NCI-H1436 (cell line): ENCODE measurements around the gene BICC1.

Source experiments
- DNase-seq: peaks from one replicate; lab custom pipeline; 2025; lab: John Stamatoyannopoulos, UW

BICC1 gene

DNA sequence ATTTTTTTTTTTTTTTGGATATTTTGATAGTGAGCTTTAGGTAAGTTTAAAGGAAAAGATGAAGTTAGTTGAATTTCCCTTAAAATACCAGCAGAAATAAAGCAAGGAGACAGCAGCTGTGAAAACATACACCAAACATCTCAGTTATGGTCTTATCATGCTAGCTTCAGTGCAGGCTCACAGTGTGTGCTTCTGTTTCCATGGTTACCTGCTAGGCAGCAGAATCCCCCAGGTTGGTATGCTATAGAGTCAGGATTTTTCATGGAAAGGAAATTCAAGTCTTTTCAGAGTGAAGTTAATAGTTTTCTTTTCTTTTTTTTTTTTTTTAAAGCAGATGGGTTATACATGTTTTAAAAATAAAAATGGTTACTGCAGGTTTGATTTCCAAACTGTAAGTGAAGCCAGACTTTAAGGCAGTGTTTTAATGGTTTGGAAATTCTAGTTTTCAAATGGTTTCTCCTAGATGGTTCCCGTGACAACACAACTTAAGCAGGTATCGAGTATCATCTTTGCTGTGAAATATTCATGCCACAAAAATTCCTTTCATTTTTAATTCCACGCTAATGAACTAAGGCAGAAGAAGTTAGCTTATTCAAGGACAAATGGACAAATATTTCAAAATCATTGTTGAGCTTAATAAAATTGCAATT lies 230.9 kb downstream of the BICC1 start:
- DNase-seq = no peak

DNA sequence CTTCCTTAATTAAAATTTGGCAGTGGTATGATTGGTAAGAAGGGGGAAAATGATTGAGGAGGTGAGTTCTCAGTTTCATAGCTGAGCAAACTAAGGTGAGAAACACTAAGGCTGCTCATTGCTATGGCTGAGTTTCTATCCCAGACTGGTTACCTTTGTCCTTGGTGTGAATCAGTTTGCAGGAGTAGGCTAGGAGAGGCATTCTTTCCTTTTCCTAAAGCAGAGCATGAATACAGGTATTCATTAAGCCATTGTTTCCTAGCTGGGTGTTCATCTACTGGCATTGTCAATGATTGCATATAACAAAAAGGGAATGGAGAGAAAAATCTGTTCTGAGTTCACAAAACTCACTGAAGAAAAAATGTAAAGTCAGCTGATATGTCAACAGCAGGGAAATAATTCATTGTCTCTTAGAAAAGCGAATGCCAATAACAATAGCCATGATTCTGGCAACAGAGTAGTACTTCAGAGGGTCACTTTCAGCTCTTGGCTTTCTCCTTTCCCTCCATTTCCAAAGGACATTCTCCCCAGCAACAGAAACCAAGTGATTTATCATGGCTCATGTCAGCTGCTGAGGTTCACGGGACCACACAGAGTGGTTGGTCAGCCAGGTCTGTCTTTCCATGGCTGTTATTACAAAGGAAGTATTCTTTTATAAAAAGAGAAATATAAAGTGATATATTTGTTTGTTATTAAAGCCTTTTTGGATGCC lies 234.0 kb downstream of the BICC1 start:
- no peak for DNase-seq

DNA sequence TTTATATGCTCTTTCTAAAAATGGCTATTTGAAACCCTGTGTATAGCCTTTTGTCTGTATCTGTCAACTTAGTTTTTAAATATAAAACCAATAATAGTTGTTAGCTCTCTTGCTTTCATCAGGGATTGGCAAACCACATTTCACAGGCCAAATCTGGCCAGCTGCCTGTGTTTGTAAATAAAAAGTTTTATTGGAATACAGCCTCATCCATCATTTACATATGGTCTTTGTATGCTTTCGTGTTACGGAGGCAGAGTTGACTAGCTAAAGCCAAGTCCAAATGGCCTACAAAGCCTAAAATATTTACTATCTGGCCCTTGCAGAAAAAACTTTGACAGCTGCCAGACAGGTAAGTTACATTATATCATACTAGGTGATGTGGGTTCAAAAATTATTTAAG lies 235.0 kb downstream of the BICC1 start:
- DNase-seq = no peak

DNA sequence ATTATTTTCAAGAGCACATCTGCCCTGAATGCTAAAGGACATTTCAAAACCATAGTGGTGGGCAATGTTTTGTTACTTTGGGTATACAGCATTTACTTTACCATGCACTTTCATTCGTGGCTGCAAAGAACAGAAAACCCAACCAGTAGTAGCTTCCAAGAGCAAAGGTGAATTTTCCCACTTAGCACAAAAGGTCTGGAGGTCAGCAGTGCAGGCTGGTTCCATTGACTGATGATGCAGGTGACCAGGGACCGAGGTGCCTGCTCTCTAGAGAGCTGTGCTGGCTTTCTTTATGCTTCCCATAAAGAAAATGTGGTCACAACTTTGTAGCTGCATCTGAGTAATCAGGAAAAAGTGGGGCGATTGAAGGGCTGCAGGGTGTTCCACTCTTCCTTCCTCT lies 240.0 kb downstream of the BICC1 start:
- no peak for DNase-seq

DNA sequence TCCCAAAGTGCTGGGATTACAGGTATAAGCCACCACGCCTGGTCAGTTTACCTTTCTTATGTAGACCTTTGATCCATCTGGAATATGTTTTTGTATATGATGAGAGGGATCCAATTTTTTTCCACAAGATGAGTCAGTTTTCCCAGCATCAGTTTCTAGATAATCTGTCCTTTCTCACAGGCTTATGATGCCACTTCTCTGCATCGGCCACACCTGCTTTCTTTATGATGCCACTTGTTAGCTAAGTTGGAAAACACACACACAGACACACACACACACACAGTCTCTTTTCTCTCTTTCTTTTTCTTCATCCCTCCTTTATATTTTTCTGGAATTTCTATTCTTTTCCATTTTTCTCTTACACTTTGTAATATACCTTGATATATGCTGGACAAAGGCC lies 240.8 kb downstream of the BICC1 start:
- DNase-seq = no peak

DNA sequence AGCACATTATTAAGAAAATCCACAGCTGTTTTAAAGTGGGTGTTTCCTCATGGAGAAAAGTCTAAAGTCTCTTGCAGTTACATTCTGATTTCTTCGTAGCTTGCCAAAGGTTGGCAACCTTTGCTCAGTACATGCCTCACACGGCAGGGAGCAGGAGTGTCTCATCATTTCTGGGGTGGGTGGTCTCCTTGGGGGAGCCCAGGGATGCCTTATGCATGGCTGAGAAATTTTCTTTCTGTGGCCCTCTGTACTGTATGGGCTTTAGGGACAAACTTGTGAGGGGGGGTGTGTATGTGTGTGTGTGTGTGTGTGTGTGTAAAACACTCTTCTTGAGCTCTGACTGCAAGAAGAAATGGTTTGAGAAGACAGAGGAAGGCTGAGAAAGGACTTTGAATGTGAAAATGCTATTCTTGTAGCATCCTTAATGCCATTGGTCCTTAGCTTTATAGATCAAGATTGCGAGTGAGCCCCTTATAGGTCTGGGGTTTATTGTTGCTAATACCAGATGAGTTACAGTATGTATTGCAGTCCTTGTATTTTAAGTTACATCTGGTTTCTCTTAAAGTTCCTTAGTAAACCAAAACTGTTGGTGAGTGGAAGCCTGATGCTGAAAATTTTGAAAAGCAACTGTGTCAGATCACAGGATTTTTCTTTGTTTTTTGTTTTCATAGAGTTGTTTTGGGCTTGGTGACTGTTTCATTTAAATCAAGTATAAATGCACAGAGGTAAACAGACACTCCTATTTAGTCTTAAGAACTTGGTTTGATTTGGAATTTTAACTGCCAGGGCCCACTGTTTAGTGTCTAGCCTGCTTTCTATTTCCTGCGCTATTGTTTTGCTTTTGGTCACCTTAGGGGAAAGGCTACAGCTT lies 242.0 kb downstream of the BICC1 start:
- no peak for DNase-seq

DNA sequence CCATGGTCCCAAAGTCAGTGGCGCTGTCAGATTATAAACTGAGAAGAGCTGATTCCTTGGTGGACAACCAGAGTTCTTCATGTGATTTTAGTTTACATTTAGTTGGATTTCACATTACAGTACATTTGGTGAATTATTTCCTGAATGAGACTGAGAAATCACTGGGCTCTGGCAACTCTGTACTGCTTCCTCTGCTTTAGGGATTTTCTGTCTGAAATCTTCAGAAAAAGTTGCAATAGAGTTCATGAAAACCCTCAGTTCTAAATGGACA lies 242.6 kb downstream of the BICC1 start:
- no peak for DNase-seq

DNA sequence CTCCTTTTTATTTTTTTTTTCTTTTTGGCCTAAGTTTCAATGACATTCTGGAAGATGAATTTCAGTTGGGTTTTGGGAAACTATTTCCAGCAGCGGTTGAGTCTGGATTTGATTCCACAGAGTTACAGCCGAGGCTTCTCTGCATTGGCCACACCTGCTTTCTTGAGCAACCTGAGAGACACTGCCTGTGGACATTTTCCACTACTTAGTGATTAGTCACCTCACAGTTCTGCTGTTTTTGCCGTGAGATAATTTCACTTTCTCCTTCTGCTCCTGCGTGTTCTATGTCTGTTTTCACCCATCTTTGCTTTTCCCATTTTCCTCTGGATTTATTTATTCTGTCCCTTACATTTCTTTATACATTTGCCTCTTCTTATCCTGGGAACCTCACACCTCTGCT lies 243.0 kb downstream of the BICC1 start:
- DNase-seq = no peak

DNA sequence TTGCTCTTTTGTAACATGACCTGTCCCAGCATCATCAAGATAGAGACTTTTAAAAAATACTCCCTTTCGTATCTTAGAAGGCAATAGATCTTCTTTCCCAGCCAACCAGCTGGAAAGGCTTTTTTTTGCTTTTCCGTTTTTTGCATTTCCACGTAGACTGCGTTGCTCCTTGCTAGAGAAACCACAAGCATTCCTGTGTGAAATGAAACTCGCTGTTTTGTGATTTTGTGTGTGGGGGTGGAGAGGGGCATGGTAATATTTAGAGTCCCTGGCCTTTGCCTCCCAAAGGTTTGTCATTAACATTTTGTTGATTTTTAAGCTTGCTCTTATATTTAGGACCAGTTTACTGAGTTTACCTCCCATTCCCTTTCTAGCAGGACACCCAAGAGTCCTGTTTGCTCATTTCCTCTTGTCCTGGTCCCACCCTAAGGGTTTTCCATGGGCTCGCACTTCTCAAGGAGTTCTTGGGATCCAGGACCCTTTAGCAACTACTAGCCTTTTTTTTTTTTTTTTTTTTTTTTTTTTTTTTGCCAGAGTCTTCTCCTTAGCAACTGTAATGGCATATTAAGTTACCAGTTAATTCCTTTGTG lies 243.6 kb downstream of the BICC1 start:
- no peak for DNase-seq

DNA sequence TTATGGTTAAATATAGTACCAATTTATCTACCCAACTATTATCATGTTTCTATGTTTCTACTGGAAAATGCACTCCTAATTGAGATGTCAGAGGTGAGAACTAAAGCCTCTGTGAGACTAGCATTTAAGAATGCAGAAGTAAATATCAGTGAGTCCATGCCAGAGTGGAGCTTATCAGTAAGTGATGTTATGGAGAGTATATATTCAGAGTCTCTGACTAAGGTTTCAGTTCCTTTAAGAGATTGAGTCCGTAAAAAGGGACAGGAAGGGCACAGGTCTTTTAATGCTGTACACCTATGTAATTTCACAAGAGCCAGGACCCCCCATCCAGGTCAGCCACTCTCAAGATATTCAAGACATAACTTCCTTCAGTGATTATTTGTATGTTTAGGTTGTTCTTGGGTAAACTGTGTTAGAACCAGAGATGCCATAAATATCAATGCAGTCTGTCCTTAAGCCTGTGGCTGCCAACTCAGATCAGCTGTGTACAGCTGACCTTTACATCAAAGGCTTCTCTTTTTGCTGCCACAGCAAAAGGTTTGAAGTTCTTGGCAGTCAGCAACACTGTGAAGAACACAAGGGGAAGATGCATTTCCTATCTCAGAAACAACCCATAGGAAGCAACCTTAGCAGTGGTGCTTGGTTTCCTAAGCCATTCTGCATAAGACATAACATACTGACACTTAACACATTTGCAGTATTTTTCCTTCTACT lies 244.8 kb downstream of the BICC1 start:
- no peak for DNase-seq

DNA sequence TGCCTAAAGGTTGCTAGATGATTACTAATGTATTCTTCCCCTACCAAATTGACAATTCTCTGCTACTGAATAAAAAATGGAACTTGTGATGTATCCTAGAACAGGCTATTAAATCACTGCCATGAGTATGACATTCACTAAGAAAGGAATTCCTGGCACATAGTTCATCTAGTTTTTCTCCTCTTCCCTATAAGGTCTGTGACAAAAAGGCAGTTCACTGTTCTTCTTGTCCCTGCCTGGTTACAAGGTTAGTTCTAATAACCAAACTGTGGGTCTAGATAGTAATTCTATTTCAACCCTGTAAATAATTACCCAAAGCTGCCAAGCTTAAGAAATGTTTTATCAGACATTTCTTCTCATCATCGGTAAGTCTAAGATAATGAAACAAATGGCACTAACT lies 245.6 kb downstream of the BICC1 start:
- no peak for DNase-seq

DNA sequence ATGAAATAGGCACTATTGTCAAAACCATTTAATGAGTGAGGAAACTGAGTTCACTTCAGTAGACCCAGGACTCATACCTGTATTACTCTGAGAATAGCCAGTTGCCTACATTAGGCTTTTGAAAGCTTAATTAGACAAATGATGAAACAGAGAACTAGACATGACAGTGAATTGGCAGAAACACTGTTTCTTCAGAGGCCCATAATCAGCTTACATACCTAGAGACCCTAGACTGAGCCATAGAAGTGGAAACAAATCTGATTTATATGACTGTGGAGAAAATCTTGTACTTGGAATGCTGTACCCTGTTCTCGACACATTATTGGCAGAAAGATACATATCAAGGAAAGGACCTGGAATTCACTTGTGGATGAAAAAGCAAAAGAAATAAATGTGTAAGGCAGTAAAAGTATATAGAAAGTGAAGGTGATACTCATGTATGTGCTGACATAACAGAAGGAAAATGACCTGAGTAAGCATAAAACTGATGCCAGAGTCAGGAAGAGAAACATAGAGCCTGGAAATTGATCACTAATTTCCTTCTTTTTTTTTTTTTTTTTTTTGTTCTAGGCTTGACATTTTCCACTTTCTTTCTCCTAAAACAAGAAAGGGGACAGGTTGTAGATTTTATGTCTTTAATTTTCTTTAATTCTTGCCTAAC lies 251.5 kb downstream of the BICC1 start:
- DNase-seq = no peak

DNA sequence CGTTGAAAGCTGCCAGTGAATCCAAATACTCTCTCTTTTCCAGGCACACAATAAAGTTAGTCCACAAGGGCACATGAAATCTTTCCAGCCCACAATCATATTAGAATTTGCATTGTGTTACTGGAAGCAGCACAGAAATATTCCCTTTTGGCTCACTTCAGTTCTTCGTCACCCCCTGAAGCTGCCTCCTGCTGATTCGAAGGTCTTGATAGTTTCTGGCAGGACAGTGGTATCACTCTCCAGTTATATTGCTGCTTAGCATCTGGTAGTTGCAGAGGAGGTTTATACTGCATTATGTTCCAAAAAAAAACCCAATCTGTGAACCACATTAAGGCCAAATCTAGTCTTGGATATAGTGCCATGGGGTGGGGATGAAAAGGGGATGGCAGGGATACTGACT lies 253.2 kb downstream of the BICC1 start:
- DNase-seq = no peak

DNA sequence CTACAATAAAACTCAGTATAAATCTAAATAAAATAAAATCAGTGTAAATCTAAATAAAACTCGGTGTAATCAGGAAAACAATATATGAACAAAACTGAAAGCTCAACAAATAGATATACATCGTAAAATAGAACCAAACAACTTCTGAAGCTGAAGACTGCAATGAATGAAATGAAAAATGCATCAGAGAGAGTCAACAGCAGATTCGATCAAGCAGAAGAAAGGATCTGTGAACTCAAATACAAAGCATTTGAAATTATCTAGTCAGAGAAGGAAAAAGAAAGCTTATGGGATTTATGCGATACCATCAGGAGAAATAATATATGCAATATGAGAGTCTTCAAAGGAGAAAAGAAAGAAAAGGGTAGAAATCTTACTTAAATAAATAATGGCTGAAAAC lies 255.0 kb downstream of the BICC1 start:
- no peak for DNase-seq

DNA sequence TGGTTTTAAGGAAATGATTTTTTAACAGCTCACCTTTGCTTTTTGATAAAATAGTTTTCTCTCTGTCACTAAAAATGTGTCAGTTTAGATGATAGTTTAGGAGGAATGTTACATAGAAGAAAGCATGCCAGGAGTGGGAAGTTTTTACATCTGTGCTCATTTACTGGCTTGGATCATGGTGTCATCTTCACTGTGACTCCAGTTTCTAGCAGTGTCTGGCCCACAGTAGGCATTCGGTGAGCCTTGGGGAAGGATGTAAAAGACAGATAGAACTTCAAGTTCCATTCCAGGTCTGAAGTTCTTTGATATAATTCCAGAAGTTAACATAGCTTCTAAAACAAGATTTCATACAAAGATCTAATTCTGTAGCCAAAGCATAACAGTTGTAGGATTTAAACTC lies 259.2 kb downstream of the BICC1 start:
- DNase-seq = no peak

DNA sequence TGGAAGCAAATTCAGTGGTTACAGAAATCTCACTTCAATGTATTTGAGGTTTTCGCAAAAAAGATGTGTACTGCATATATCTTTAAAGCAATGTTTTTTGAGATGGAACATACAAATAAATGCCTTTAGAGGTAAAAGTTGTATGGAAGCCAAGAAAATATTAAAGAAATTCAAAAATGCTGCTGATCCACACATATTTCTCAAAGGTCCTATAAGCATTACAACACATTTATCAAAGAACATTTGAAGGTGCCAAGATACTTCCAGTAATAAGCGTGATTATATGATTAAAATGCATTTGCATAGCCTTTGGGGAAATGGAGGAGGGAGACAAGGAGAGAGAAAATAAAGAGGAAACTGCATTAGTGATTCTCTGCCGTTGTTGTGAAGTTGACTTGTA lies 260.1 kb downstream of the BICC1 start:
- DNase-seq = no peak

DNA sequence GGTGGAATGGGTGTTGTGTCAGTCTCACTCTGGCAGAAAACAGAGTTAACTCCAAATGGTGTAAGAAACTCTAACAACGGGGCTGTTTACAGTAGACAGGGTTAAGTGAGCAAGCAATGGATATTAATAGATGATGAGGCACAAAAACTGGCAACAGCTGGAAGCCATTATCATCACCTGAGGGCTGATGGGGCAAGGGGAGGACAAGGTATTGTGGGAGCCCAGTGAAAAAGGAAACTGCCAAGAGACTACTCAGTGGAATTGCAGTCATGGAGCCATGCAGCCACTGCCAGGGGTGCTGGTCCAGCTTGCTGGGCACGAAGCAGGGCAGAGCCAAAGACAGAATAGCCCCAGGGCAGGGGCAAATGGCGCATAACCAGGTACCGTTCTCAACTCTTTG lies 260.7 kb downstream of the BICC1 start:
- DNase-seq = no peak

DNA sequence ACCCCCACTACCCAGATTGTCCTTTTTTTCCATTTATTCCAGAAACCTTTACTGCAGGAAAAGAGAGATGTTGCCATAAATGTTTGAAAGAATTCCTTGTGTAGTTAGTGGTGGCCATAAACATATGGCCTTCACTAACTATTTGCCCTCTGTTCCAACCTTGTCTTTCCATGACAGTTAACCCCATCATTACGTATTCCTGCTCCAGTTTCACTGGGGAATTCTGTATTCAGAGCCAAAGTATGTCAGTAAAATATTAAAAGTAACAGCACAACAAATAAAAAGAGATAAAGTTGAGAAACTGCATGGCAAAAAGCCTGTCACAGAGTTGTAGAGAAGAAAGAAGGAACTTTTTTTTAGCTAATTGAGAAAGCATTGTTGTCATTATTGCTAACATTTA lies 261.3 kb downstream of the BICC1 start:
- no peak for DNase-seq

DNA sequence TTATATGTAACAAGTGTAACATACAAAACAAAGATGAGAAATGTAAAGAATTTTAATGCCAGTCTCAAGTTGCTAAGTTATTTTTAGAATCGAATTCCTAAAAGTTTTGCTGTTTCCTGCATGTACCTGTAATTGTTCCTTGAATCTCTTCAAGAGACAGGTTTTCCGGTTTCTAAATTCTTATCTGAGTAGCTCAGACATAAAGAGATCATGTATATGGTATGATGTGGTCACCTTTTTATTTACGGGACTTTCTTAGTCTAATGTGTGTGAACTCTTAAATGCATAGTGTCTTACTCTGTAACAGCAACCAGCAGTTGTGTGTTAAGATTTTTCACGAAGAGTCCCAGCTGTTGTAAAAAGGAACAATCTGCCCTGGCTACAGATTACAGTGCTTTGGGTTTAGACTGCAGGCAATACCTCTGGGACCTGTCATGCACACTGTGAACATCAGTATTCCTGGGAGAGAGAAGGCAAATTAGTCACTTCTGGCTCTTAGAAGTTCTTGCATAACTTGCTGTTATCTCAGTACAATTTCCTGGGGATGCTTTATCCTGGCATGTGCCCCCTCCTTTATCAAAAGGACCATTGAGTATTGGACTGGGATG lies 263.4 kb downstream of the BICC1 start:
- no peak for DNase-seq

DNA sequence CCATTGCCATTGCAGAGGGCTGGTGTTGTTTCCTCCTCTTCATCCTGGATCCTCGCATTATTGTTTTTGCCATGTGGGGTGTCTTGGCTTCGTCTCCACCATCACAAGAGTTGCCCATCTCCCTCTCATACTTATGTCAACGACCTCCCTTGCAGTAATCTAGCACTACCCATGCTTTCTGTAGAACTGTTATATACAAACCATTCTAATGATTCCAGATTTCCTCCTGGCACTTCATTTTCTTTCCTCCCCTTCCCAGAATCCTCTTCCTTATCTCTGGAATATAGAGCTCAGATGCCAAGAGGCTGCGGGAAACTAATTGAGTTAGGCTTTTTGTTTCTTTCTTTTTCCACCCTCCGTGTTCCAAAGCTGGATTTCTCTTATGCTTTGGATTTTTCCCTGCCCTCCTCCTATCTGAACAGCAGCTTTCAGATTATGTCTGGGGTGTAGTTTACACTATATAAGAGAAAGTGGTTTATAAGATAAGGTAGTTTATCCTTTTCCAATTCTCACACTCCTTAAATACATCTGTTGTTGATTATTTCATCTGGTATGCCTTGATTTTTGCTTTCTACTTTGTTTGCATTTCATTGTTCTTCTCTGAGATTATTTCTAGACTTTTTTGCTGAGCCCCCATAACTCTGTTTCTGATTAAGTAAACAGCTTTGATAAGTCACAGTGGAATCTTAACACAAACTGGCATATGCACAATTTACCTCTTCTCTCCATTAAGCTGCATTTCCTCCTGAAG lies 264.1 kb downstream of the BICC1 start:
- DNase-seq = no peak

DNA sequence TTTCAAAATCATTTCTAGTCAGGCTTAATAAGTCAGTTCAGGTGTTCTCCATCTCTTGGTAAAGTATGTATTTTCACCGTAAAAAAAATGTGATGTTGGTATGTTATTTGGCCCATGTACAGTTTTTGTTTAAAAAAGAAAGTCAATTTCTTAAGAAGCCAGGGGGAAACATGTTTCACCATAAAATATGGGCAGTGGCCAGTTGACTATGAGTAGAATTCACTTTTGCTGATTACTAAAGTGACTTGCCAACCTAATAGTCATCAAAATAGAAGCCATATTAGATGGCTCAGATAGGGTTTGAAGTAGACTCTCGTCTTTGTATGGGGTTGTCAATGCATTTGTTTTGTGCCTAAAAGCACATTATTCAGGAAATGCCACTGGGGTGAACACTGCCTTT lies 266.3 kb downstream of the BICC1 start:
- DNase-seq = no peak
